CMK (cell line): ENCODE results near the gene ZNF594.
"Not testable (repeated sequence)": the region's sequence is repeated elsewhere in the genome, so short reads cannot be mapped to it uniquely, and the experiment has no call there.

Experiments used
- DNase-seq: peaks from one replicate; pipeline ENCODE4 v3.0.0-alpha.2; 2010; ENCODE audit warnings: low read depth

ZNF594 gene

DNA sequence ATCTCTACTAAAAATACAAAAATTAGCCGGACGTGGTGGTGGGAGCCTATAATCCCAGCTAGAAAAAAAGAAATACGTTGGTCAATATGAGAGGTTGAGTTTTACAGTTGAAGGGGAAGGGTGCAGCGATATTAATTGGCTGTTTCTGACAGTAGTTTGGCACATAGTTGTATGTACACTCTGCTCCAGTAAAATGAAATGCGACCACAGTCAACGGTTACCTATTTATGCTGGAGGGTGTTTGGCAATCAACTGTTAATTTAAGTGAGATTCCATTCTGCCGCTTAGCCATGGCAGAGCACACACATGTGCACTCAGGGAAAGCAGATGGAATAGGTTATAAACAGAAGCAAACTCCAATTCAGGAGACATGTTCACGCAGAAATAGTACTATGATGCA, 9.3 kb upstream of the ZNF594 start:
- no peak for DNase-seq

DNA sequence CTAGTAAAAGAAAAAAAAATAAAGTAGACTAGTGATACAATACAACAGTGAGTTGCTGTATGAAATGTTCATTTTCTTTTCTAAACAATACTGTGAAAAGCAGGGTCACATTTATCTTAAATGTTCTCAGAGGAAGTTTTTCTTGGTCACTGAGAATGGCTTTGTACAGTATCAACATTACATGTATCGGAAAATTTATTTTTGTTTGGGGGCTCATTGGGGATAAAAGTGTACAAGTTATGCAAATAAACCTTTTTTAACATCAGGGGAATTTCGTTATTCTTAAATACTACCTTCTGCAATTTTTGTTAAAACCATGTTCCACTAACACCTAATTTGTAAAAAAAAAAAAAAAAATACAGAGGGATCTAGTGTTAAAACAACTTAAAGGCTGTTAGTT, 8.7 kb upstream of the ZNF594 start:
- DNase-seq, result no peak

DNA sequence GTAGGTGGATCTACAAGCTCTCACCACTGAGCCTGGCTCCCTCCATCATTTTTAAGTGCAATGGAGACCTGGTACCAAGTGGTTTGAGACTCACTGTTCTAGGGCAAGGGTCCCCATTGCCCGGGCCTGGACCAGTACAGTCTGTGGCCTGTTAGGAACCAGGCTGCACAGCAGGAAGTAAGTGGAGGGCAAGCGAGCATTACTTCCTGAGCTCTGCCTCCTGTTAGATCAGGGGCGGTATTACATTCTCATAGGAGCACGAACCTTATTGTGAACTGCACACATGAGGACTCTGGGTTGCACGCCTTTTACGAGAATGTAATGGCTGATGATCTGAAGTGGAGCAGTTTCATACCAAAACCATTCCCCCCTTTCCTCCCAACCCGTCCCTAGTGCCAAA, 6.8 kb upstream of the ZNF594 start:
- no peak for DNase-seq

DNA sequence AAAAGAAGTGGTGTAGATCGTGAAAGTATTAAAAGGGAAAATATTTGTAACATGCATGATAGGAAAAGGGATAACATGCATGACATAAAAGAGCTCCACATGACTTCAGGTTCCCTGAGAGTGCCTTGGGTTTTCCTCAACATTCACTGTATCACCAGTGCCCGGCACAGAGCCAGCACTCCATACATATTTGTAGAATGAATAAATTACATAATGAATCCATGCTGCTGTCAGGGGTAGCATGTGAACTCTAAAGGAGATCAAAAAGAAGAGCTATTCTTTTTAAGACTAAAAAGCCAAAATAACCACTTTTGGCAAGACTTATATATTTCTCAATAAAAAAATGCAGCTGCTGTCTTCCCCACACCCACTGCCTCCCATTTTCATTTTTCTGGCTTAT, 2.7 kb upstream of the ZNF594 start:
- no peak for DNase-seq

DNA sequence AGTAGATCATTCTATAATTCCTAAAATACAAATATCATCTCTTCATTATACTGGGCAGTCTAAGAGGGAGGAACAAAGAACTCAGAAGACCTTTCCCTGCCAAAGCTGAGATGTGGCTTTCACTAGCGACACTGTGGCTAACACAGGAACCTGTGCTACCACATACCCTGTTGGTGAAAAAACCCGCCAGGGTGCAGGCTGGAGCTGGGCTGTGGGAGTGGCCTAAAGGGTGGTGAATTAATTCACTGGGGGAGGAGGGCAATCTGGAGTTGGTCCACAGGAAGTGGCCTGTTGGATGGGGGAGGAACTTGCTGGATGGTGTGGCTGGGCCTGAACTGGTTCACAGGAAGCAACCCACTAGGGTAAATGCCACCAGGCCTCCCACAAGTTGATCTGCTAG, 7.4 kb downstream of the ZNF594 start:
- DNase-seq, result no peak

DNA sequence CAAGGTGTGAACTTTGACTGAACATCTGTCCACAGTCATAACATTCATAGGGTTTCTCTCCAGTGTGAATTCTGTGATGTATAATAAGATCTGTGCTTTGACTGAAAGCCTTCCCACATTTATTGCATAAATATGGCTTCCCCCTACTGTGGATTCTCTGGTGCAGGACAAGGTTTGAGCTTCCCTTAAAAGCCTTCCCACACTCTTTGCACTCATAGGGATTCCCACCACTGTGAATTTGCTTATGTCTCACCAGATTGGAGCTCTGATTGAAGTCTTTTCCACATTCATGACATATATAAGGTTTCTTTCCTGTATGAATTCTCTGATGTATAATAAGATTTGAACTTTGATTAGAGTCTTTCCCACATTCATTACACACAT, 8.3 kb downstream of the ZNF594 start:
- no peak for DNase-seq

DNA sequence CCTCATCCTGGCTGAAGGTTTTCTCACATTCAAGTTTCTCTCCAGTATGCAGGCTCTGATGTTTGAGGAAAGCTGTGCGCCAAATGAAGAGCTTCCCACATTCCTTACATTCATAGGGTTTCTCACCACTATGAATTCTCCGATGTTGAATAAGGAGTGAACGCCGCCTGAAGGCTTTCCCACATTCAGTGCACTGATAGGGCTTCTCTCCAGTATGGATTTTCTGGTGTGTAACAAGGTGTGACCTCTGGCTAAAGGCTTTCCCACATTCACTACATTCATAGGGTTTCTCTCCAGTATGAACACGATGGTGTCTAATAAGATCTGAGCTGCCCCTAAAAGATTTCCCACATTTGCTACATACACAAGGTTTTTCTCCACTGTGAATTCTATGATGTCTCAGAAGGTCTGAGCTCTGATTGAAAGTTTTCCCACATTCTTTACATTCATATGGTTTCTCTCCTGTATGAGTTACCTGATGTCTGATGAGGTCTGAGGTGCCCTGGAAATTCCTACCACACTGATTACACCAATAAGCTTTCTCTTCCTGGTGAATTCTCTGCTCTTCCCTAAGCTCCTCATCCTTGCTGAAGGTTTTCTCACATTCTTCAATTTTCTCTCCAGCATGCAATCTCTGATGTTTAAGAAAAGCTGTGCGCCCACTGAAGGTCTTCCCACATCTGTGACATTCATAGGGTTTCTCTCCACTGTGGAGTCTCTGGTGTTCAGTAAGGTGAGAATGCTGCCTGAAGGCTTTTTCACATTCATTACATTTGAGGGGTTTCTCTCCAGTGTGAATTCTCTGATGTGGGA, 8.9 kb downstream of the ZNF594 start:
- no peak for DNase-seq

DNA sequence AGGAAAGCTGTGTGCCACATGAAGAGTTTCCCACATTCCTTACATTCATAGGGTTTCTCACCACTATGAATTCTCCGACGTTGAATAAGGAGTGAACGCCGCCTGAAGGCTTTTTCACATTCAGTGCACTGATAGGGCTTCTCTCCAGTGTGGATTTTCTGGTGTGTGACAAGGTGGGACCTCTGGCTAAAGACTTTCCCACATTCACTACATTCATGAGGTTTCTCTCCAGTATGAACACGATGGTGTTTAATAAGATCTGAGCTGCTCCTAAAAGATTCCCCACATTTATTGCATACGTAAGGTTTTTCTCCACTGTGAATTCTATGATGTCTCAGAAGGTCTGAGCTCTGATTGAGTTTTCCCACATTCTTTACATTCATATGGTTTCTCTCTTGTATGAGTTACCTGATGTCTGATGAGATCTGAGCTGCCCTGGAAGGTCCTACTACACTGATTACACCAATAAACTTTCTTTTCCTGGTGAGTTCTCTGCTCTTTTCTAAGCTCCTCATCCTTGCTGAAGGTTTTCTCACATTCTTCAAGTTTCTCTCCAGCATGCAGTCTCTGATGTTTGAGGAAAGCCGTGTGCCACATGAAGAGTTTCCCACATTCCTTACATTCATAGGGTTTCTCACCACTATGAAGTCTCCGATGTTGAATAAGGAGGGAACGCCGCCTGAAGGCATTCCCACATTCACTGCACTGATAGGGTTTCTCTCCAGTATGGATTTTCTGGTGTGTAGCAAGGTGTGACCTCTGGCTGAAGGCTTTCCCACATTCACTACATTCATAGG, 10.0 kb downstream of the ZNF594 start:
- DNase-seq, result no peak

DNA sequence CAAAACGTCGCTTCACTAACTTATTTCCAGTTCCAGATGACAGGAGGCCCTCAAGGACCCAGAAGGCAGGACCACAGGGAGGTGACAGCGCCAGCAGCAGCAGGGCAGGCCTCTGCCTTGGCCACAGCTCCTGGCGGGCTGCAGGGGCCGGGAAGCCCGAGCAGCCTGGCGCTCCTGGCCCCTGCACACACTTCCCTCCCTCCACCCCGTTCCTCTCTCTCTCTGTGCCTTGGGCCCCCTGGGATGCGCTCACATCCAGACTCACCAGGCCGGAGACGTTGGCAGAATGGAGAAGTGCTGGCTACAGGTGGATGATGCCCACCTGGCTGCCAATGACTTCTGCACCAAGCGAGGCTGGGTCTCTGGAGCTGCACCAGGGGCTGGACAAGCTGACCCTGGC, 12.7 kb downstream of the ZNF594 start:
- no peak for DNase-seq

DNA sequence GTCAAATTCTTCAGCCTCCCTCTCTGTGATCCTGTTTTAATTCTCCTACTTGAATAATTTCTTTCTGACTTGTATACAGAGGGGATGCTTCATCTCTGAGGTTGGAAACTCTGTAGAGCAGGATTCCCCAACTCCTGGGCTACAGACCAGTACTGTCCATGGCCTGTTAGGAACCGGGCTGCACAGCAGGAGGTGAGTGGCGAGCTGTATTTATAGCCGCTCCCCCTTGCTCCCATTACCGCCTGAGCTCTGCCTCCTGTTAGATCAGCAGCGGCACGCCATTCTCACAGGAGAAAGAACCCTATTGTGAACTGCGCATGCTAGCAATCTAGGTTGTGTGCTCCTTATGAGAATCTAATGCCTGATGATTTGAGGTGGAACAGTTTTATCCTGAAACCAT, 16.6 kb downstream of the ZNF594 start:
- DNase-seq, result not testable (repeated sequence)

DNA sequence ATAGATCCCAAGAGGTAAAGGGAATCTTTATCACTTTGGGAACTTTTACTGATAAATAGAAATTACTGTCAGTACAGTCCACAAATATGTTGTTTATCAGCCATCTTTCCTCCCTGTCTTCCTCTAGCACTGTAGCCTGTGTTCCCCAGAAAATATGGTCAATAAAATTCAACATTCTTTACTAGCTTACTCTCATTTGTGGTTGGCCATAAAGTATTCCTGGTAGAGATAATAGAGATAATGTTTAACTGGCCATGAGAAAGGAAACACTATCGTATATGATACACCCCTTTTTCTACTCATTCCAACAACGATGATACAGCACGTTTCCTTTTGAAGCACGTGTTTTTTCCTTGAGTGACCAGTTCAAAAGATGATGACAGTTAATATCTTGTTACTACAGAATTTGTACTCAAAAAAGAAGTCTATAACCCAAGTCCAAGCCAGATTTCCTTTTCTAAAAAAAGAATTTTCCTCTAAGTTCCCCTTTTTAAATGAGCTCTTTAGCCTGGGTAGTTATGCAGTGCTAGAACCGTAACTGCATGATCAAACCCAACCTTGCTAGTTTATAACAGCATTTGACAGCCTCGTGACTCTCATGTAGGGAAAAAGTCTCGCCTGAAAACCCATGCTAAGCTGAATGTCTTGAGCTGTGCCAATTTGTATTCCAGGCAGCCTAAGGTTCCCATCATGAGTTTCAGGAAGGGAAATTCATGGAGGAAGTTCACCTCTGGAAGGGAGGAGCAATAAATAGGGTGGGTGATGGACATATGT, 25.7 kb downstream of the ZNF594 start:
- DNase-seq, result peak; percentile 11

DNA sequence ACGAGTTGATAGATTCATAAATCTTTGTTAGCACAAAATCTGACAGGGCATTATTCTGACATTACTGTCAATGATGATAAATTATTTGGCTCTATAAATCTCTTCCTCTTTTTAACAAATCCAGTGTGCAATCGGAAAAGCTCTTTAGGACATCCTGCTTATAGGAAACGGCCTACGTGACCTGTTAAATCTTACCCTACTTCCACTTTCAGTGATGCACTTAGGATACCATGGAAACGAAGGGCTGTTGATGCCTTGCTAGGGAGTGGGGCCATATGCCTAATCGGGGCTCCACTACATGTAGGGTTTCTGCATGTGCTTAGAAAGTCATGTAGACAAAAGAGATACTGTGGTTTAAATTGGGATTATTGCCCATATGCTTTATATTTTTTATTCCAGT, 27.2 kb downstream of the ZNF594 start:
- DNase-seq, result no peak

DNA sequence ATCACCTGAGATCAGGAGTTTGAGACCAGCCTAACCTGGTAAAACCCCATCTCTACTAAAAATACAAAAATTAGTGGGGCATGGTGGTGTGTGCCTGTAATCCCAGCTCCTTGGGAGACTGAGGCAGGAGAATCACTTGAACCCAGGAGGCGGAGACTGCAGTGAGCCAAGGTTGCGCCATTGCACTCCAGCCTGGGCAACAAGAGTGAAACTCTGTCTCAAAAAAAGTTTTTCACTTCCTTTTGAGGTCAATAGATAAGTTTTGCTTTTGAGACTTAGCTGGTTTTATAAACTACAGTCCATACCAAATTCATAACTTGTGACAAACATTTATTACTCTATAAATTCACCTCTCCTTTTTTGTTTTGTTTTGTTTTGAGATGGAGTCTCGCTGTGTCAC, 29.9 kb downstream of the ZNF594 start:
- not testable (repeated sequence) for DNase-seq

DNA sequence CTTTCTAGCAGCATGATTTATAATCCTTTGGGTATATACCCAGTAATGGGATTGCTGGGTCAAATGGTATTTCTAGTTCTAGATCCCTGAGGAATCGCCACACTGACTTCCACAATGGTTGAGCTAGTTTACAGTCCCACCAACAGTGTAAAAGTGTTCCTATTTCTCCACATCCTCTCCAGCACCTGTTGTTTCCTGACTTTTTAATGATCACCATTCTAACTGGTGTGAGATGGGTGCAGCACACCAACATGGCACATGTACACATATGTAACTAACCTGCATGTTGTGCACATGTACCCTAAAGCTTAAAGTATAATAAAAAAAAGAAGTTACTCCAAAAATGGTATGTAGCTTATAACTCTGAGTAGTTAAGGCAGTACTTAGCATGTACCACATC, 31.0 kb downstream of the ZNF594 start:
- DNase-seq, result not testable (repeated sequence)

DNA sequence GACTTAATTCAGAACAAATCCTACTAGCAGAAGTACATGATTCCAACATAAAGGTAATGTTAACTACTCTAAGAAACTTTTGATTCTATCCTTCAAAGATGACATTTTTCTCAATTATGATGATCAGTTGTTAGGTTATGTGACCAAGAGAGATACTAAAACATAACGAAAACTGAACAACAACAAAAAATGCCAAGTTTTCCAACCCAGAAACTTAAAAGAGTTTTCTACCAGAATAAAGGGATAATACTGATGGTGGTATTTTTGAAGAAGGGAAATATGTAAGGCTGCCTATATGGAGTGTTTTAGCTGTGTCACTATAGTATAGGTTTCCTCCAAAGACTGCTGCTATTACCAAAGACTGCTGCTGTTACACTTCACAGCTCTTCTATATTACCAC, 45.5 kb downstream of the ZNF594 start:
- DNase-seq, result not testable (repeated sequence)

DNA sequence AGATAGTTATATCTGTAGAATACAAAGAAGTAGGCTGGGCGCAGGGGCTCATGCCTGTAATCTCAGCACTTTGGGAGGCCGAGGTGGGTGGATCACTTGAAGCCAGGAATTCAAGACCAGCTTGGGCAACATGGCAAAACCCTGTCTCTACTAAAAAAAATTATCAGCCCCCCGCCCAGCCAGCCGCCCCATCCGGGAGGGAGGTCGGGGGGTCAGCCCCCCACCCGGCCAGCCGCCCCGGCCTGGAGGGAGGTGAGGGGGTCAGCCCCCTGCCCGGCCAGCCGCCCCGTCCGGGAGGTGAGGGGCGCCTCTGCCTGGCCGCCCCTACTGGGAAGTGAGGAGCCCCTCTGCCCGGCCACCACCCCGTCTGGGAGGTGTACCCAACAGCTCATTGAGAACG, 48.8 kb downstream of the ZNF594 start:
- not testable (repeated sequence) for DNase-seq

DNA sequence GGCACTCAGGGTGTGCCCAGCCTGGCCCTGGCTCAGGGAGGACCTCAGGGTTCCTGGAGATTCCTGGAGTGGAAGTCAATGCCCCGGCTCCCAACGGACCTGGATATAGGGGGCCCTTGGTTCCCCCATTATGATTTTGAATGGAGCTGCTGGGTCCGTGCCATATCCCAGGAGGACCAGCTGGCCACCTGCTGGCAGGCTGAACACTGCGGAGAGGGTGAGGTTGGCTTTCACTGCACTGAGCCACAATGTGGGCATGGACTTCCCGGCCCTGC, 52.3 kb downstream of the ZNF594 start:
- no peak for DNase-seq

DNA sequence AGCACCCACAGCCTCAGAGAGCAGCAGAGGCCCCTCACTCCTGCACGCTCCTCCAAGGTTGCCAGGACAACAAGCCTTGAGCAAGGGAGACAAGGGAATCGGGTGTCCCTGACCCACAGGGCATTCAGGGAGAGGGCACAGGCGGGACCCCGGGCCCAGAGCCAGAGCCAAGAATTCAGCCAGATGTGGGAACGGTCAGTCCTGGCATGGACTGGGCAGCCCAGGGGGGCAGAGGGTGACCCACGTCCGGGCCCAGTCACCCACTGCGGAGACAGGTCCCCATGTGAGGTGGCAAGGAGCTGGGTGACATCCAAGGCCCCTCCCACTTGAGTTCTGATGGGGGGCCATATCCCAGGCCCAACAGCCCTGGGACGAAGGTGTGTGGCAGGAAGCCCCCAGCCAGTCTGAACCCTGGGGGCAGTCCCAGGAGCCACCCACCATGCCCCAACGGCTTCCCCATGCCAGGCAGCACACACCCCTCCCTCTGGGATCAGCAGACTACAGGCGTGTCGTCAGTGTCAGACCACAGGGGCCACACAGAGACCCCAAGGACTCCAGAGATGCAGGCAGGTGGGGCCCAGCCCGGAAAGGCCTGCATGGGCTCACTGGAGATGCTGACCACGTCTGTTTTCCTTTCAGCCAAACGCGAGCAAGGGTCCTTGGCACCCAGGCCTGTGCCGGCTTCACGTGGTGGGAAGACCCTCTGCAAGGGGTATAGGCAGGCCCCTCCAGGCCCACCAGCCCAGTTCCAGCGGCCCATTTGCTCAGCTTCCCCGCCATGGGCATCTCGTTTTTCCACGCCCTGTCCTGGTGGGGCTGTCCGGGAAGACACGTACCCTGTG, 52.8 kb downstream of the ZNF594 start:
- DNase-seq, result no peak

DNA sequence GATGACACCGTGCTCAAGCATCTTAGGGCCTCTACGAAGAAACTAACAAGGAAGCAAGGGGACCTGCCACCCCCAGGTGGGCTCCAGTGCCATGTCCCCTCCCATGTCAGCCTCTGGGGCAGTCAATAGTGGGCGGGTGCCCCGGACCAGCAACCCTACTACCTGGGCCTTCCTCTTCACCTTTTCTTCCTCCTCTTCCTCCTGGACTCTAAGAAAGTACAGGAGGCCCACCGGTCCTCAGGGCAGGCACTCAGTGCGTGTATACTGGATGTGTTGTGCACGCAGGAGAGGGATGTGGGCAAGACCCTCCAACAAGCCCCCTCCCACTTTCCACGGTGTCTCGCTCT, 53.5 kb downstream of the ZNF594 start:
- not testable (repeated sequence) for DNase-seq

DNA sequence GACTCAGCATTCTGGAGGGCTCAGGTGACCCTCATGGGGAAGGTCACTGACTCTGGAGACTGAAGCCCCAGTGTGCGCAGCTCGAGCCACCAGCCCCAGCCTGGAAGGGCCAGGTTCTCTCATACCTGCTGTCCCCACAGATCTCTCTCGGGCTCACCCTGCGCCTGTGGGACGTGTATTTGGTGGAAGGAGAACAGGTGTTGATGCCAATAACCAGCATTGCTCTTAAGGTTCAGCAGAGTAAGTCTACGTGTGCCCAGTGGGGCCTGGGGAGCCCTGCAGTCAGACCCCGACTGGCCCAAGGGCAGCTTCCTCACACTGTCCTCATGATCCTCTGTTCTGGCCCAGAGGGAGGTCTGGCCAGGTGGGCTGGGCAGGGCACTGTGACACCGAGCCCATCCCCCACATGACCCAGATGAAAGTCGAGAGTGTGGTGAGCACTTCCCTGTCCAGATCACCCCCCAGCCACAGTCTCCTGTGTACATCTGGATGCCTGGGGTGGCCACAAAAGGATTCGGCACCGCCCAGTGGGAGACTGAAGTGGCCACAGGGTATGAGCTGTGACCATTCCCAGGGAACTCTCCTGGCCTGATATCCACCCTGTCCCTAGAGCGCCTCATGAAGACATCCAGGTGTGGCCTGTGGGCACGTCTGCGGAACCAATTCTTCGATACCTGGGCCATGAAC, 54.0 kb downstream of the ZNF594 start:
- not testable (repeated sequence) for DNase-seq

DNA sequence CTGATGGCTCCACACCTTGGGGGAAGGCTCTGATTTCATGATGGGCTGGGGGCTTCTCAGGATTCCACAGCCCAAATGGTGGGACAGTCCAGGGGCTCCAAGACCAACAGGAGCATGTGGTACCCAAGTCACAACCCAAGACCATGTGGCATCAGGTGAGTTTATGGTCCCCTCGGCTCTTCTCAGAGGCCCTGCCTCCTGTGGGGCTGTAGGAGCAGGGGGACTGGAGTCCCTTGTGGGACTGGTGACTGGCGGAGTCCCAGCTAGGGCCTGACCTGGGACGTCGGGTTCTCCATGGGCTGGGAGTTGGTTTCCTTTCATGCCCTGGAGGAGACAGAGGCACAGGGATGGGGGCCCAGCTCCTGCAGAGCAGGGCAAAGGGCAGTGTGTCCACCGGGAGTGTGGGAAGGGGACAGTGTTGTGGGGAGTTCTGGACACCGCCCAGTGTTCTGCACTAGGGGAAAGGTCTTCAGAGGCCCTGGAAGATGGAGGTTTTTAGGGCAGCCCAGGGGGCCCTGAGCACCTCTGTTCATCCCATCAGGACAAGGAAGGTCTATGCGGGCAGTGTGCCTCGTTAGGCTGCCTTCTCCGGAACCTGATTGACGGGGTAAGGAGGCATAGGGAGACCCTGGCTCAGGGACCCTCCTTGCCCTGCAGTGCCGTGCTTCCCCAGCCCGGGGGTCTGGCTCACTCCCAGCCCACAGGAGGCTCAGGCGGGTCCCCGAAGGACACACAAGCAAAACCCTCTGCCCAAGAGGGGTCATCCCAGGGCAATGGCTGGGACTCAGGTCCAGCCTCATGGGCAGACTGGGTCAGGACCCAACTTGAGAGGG, 54.9 kb downstream of the ZNF594 start:
- not testable (repeated sequence) for DNase-seq
